ENCODE measurements around the gene SLC47A2.
"Not testable (repeated sequence)": the region's sequence is repeated elsewhere in the genome, so short reads cannot be mapped to it uniquely, and the experiment has no call there.

Gene SLC47A2

GRCh38 chr17:19716108-19717030, at the start of gene SLC47A2:
Gene SLC47A2, minus strand, starts transcription at chr17:19716584. Its CDS starts 29 bp downstream, at chr17:19716555.
- DNase-seq = no peak

- no peak for DNase-seq
Observed at GRCh38 chr17:19766016-19766415, 49.6 kb upstream of the SLC47A2 start.

GRCh38 chr17:19763991-19764390, 47.6 kb upstream of the SLC47A2 start:
- not testable (repeated sequence) for DNase-seq

- DNase-seq = no peak
Observed at GRCh38 chr17:19763416-19763815, 47.0 kb upstream of the SLC47A2 start.

GRCh38 chr17:19762515-19762961, 46.2 kb upstream of the SLC47A2 start:
- DNase-seq = peak; percentile 73

DNA sequence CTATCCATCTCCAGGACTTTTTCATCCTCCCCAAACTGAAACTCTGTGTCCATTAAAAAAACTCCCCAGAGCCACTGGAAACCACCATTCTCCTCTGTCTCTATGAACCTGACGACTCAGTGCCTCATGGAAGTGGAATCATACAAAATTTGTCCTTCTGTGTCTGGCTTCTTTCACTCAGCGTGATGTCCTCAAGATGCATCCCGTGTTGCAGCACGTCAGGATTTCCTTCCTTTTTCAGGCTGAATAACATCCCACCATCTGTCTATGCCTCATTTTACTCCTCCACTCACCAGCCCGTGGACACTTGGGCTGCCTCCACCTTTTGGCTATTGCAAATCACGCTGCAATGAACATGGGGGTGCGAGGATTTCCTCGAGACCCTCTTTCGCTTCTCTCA, 44.4 kb upstream of the SLC47A2 start:
- no peak for DNase-seq

GRCh38 chr17:19759568-19760549, 43.5 kb upstream of the SLC47A2 start:
- no peak for DNase-seq

DNA sequence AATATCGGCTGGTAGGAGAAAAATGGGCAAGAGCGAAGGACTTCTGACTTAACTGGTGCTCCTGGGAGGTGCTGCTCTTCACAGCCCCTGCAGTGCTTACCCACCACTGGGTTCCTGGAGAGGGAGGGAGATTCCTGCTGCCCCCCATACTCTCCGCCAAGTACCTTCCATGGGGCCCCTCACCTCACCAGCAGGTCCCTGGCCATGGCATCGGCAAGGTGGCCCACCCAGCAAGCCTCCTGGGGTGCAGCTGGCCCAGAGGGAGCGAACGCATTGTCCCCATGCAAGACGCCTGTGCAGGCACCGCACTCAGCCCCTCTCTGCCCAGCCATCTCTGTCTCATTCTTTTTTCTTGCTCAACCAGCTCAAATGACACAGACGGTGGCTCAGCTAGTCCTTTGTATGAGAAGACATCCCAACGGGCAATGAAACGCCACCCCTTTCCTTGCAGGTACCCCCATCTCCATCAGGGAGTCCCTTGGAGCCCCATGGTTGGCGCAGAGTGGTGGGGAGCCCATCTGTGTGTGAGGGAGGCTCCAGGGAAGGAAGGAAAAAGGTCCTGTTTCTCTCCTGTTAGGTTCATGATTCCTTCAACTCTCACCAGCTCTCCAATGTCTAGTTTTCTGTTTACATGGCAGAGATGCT, 41.3 kb upstream of the SLC47A2 start:
- no peak for DNase-seq

DNA sequence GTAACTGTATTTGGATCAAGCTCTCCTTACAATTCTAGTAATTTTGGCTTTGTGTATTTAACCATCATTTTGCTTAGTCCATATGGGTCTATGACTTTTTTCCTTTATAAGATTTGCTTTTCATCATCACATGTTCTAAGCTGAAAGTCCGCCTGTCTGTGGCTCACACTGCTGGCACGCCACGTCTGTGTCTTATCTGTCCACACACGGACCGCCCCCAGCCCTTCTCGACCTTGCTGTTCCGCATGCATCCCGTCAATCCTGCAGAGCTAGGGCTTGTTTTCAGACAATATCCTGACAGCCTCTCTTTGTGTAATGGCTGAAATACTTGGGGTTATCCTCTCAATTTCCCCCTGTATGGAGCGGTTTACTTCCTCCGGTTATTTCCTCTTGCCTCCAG, 40.2 kb upstream of the SLC47A2 start:
- DNase-seq = no peak

DNA sequence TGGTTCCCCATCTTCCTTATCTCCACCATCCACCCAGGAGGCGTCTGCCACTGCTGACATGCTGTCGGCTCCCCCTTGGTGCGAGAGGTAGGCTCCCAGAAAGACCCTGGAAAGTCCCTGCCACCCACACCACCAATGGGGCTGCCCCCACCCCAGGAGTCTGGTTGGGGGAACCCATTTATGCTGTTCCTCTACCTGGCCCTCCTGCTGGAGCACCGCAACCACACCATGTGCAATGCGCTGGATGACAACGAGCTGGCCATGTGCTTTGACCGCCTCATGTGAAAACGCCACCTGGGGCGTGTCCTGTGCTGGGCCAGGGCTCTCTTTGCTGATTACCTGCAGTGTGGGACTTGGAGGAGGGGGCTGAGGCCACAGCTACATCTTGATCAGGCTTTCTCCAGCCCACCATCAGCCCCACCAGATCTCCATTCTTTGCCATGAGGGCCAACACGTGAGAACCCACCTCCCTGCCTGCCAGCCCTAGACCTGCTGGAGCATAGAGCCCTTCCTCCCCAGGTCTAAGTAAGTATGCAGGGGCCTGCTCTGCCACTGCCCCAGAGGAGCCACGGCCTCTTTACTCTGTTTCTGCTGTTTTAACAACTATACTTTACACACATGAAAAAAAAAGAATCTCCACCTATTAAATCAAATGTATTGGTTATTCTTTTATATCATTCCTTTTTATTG, 39.6 kb upstream of the SLC47A2 start:
- DNase-seq = no peak

GRCh38 chr17:19755392-19755791, 39.0 kb upstream of the SLC47A2 start:
- DNase-seq = no peak

GRCh38 chr17:19753661-19754463, 37.5 kb upstream of the SLC47A2 start:
- DNase-seq = no peak

GRCh38 chr17:19753051-19753509, 36.7 kb upstream of the SLC47A2 start:
- DNase-seq = no peak

GRCh38 chr17:19752216-19753050, 36.0 kb upstream of the SLC47A2 start:
- no peak for DNase-seq

- no peak for DNase-seq
Observed at GRCh38 chr17:19750835-19751234, 34.5 kb upstream of the SLC47A2 start.

GRCh38 chr17:19750020-19750572, 33.7 kb upstream of the SLC47A2 start:
- no peak for DNase-seq

GRCh38 chr17:19748807-19749193, 32.4 kb upstream of the SLC47A2 start:
- DNase-seq = no peak

DNA sequence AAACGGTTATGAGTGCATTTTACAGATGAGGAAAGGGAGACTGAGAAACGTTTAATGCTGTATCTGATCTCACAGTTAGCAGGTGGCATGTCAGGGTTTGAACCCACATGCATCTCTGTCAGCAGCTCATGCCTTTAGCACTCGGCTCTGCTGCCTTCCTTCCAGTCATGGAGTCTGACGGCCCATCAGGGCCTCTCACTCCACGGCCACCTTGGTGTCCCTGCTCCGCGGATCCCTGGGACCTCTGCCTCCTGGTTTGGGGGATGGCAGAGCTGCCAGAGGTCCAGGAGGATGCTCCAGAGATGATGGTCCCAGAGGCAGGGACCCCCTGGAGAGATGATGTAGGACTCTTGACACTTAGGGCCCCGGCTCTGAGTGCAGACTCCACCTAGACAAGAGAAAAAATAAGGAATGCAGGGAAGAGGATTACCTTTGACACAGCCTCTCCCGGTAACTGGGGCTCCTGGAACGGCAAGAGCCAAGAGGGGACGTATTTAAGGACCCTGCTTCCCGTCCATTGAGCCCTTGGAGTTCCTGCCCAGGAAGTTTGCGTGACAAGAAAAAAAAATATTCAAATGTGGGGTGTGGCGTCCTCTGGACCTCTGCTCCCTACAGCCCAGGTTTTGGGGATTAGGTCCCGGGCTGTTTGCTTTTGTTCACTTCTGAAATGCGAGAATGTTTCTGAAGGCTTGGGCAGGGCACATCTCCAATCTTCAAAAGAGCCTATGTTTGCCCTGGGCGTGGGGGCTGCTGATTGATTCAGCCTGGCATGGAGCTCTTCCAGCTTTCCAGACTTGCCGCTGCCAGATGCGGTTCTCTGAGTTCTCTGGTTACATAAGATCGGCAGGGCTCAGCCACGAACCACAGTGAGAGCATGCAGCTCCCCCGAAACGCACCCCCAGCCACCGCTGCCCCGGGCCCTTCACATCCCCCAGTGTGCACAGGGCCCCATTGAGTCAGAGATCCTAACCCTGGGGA, 31.7 kb upstream of the SLC47A2 start, which contains the start of gene ALDH3A1:
Gene ALDH3A1, minus strand, starts transcription at position 470 of the 978 bp plus-strand sequence. CDS start 3,169 bp downstream, outside the sequence.
- no peak for DNase-seq

Data from stimulated activated CD8-positive, alpha-beta memory T cell treated with anti-CD3 and anti-CD28 coated beads, Interleukin-4, amount 100 ng/mL, for 48 hours (primary cell).